Ovary (tissue), 3 donors: ENCODE results near the gene C8G.

ENCODE experiments used
- CTCF ChIP-seq, 3 donors: fragments of 450-650 bp in 2 of 3; fragments of 200-600 bp in 1 of 3; IDR thresholded peaks; one replicate each; pipeline versions ENCODE4 v1.5.1 to v1.8.0; 2016 to 2022; ENCODE audit warnings: antibody characterized with exemption in 3 of 3, mild to moderate bottlenecking in 1 of 3
- POLR2A ChIP-seq: fragments of 450-650 bp; IDR thresholded peaks from one replicate; pipeline ENCODE4 v1.6.1; 2017; ENCODE audit warnings: antibody characterized with exemption, mild to moderate bottlenecking, moderate library complexity
- donor health status: DM: no; HTN: no; CAD: no.

- no peak for TF ChIP-seq CTCF (IDR thresholded peaks at IDR 0.05)
- TF ChIP-seq POLR2A = no peak
Measured at GRCh38 chr9:136944212-136944518, 878 bp upstream of the C8G start.
